CD4-positive, alpha-beta T cell treated with Interleukin-1 beta for 1 hour (primary cell): Measurements from ENCODE around the gene FADS3.

Experiments
- DNase-seq, 2 donors: peaks; one replicate each; pipeline ENCODE4 v3.0.0-alpha.2; 2020 to 2022

FADS3 gene

DNA sequence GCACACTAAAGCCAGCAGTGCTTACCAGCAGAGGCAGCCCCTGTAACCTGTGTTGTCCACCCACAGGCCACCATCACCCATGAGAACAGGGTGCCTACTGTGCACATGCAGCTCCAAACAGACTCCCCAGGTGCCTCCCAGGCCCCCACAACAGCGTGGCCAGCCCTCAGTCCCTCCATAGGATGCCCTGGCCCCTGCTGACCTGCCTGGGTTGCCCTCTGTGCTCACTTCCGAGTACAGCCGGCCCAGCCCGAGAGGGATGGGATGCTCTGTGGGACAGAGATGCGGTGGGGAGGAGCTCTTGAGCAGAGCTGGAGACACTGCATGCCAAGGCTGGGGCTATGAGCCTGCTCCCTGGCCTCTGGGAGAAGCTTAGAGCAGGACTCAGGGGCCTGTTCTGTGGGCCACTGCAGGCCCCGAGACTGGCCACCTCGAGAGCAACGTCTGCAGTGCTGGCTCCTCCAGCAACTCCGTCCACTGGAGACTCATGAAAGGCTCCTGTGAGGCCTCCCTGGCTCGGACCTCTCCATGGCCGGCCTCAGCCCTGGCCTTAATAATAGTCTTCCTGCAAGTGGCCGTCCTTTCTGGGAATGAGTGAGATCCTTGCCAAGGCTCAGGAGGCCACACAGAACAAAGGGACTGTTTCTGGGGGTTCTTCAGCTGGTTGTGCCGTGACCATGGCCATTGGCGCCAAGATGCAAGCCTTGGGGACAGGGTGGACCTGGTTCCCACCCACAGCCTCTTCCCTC, 36.2 kb downstream of the FADS3 start:
- DNase-seq, result no peak

DNA sequence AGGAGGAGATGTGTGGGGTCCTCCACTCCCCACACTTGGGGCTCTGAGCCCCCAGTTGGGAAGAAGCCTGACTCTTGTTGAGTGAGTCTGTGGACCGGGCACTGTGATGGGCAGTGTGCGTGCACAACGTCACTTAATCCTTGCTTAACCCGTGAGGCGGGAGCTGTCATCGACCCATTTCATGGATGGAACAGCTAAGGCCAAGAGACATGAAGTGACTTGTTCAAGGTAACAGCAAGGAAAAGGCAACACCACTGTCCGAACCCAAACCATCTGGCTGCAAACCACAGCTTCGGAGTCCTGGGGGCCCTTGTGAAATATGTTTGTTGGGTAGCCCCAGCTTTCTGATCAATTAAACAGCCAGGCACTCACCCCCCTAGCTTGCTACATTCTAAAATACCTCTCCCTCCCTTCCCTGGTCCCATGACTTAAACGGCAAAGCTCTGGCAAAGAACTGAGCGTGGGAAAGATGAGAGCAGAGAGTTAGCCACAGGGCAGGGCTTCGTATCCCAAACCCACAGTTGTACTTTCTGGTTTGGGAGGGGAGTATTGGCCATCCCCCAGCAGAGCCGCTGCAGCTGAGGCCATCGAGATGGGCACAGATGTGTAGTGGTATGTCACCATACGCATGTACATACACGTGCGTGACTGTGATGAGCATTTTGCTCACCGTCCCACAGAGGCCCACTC, 37.0 kb downstream of the FADS3 start:
- no peak for DNase-seq

DNA sequence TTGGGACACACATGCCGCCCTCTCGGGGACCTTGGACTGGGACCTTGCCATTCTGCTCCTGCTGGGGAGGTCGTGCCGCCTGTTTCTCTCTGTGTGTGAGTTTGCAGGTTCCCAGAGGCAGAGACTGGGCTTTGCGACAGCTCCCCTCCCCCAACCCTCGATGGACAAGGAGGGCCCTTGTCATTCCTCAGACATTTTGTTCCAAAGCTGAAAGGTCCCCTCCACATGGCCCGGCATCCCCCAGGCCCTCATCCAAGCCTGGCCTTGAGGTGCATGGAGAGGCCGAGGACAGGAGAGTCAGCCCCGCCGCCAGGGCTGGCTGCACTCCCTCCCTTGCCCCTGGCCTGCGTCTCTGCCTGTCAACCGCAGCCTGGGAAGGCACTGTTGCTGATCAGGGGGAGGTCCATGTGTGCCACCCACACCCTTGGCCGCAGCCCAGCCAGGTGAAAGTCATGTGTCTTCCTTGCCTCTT, 37.6 kb downstream of the FADS3 start:
- no peak for DNase-seq

DNA sequence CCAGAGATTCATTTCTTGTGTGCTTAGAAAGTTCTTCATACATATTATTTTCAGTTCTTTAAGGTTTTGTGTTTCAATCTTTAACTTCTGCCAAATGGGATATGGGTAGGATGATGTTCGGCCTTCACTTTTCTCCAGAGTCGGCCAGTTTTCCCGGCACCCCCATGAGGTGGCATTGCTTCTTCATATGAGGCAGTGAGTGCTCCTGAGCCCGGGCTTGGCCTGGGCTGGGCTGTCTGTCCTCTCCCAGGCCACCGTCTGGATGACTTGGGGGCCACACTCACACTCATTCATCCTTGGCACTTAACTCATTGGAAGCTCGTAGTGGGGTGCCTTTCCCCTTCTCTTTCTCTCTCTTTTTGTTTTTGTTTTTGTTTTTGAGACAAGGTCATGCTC, 39.4 kb downstream of the FADS3 start:
- no peak for DNase-seq

- DNase-seq, result no peak
Observed at GRCh38 chr11:61851113-61851899, 40.0 kb downstream of the FADS3 start.

- DNase-seq, result no peak
Observed at GRCh38 chr11:61850687-61851086, 40.7 kb downstream of the FADS3 start.

- DNase-seq, result no peak
Observed at GRCh38 chr11:61848631-61849030, 42.7 kb downstream of the FADS3 start.

GRCh38 chr11:61847914-61848581, 43.3 kb downstream of the FADS3 start:
- DNase-seq, result no peak

DNA sequence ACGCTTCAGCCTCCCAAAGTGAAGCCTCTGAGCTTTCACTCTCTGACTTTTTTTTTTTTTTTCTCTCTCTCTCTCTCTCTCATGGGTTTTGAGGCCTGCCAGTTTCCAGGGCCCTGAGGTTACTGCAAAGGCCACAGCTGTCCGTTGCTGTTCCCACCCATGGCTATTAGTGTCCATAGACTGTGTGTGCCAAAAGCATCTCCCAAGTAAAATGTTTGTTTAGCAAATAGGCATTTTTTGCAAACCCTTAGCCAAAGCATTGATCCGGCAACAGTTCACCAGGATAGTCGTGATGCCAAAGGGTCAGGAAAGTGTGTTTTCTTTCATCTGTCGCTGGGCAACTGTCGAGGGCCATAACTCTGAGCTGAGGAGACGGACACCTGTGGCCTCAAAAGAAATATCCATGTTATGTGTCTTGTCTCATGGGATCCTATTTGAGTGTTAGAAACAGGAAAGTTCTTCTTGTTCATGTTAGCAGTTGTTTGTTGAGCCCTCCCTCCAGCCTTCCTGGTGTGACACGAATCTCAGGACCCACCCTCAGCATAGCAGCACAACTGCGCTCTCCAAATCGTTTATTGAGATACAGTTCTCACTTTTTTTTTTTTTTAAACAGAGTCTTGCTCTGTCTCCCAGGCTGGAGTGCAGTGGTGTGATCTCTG, 44.9 kb downstream of the FADS3 start:
- DNase-seq, result no peak

DNA sequence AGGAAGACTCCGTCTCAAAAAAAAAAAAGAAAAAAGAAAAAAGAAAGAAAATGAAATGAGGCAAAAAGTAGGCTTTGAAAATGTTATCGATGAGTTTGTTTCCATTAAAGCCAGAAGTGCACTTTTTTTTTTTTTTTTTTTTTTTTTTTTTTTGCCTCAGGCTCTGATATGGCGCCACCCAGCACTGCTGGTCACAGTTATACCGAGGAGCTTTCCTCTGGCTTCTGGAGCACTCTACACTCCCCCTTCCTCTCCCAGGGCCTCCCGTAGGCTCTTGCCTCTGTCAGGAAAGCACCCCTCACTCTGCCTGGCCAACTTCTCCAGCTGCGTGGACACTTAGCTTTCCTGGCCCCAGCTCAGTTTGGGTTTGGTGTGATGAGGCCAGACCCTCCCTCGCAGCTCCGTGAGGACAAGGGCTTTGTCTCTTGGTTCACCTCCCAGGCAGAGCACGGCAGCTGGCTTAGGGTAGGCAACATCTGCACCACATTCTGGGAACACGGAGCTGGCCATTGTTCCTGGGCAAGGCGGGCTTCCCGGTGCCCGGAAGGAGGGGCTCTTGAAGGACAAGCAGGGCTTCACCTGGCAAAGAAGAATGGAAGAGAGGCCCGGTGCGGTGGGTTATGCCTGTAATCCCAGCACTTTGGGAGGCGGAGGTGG, 46.3 kb downstream of the FADS3 start:
- DNase-seq, result no peak

- no peak for DNase-seq
Observed at GRCh38 chr11:61842528-61842820, 48.9 kb downstream of the FADS3 start.

GRCh38 chr11:61841636-61842527, 49.5 kb downstream of the FADS3 start:
- DNase-seq, result no peak

GRCh38 chr11:61840371-61840770, 51.0 kb downstream of the FADS3 start:
- no peak for DNase-seq

DNA sequence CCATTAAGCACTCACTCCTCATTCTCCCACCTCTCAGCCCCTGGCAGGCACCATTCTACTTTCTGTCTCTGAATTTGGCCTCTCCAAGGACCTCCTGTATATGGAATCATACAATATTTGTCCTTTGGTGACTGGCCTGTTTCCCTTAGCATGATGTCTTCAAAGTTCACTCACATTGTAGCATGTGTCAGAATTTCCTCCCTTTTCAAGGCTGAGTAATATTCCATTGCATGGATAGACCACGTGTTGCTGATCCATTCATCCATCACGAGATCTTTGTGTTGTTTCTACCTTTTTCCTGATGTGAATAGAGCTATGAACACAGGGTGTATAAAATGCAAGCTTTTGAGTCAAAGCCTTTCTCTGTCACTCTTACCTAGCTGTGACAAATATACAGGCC, 51.6 kb downstream of the FADS3 start:
- no peak for DNase-seq

GRCh38 chr11:61838921-61839320, 52.4 kb downstream of the FADS3 start:
- no peak for DNase-seq

GRCh38 chr11:61838501-61838900, 52.8 kb downstream of the FADS3 start:
- no peak for DNase-seq

DNA sequence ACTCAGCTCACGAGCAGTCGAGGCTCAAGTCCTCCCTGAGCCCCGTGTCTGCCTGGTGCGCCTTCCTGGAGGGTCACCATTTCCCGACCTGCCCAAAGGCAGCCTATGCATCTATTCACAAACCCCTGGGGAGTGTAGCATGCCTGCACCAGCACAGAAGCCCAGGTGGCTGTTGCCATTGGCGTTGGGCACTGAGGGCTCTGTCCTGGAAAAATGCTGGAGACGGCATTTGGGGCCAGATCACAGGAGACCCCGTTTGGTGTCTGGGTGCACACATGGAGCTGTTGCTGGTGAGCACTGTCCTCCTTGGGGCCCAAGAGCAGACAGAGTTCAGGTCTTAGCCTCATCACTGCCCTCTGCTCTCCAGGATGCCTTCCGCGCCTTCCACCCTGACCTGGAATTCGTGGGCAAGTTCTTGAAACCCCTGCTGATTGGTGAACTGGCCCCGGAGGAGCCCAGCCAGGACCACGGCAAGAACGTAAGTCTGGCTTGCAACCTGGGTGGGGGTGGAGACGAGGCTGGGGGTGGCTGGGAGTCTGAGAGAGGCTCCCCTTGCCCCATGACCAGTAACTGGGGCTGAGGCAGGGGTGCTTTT, 53.8 kb downstream of the FADS3 start:
- no peak for DNase-seq

- DNase-seq, result no peak
Observed at GRCh38 chr11:61836193-61836592, 55.2 kb downstream of the FADS3 start.

DNA sequence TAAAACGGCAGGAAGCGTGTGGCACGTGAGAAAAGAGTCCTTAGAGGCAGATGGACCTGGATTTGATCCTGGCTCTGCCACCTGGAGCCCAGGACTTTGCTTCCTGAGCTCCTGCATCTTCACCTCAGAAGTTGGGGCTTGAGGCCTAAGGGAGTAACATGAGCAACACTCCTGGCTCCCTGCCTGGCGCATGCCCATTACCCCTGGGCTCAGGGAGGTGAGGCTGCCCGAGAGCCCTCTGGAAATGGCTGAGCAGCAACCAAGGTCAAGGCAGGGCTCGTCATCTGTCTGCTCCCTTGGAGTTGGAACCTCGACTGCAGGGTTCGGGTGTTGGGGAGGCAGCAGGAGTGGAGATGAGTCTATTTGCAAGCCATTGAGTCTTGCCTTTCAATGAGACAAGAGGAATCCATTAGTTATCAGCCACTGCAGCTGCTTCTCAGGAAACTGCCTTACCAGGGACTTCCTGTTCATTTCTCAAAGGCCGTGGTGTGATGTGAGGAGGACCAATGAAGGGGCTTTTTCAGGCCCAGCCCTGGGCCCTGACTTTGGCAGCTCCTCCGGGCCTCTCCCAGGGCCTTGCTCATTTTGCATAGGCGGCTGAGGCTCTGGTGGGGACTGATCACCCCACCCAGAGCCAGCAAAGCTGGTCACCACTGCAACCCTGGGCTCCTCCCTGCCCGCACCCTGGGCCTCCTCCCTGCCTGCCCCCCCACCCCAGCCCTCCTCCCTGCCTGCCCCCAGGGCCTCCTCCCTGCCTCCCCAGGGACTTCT, 56.9 kb downstream of the FADS3 start:
- DNase-seq, result peak; percentile 59 to 64

DNA sequence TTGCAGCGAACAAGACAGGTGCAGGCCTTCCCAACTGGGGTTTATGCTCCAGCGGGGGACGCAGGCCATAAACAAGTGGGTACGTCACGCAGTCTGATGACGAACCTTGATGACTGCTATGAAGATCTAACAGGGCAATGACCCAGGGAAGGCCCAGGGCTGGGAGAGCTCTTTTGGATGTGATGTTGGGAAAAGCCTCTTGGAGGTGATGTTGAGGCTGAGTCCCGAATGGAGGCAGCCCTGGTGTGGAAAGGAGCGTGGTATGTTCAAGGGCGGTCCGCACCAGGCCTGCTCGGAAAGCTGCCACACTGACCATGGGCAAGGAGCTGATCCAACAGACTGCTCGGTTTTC, 57.4 kb downstream of the FADS3 start:
- no peak for DNase-seq
